H1 (cell line): Measurements from ENCODE around the gene ASB7. TPM values are rescaled to one million over a fixed set of nuclear protein-coding genes. Genes with fewer than 3 reads are reported as not detected.
"Not testable (repeated sequence)": the region's sequence is repeated elsewhere in the genome, so short reads cannot be mapped to it uniquely, and the experiment has no call there.

ENCODE experiments used
- CTCF ChIA-PET: fragments of 300-600 bp; sonication (Branson Sonifier 250); formaldehyde crosslinking; loops from one replicate; lab custom pipeline; 2021; ENCODE audit not compliant: partially characterized antibody; lab: Charles Lee
- POLR2A ChIA-PET: fragments of 300-600 bp; sonication (Branson Sonifier 250); formaldehyde crosslinking; loops from one replicate; lab custom pipeline; 2021; ENCODE audit warnings: inconsistent platforms; ENCODE audit not compliant: partially characterized antibody; lab: Charles Lee
- DNase-seq, 2 experiments: peaks; one replicate each; pipeline versions ENCODE4 v3.0.0 to v3.0.0-alpha.2; 2010 to 2022; ENCODE audit warnings: low spot score in 2 of 2, low read depth in 1 of 2, mixed read lengths in 1 of 2
- FAIRE-seq: peaks from 2 replicates; lab custom pipeline; 2011; peaks lifted over from hg19 to GRCh38; lab: Jason Lieb, UNC
- H2AFZ ChIP-seq: 2 replicates; pipeline ENCODE4 v1.8.1; 2012; ENCODE audit warnings: low read length, inconsistent platforms
- H2AK5ac ChIP-seq: 2 replicates; pipeline ENCODE4 v1.6.1; 2013; ENCODE audit warnings: low read depth, low read length
- H2BK120ac ChIP-seq: replicated peaks from 2 replicates; pipeline ENCODE3; 2013; ENCODE audit warnings: low read depth, low read length, inconsistent platforms
- H2BK12ac ChIP-seq: 2 replicates; pipeline ENCODE4 v1.6.1; 2013; ENCODE audit warnings: low read depth, low read length
- H2BK15ac ChIP-seq: 2 replicates; pipeline ENCODE4 v1.6.1; 2013; ENCODE audit warnings: low read length
- H2BK20ac ChIP-seq: 2 replicates; pipeline ENCODE4 v1.6.1; 2013; ENCODE audit warnings: low read length
- H2BK5ac ChIP-seq: 2 replicates; pipeline ENCODE4 v1.6.1; 2013; ENCODE audit warnings: low read depth, low read length
- H3K14ac ChIP-seq: 2 replicates; pipeline ENCODE4 v1.6.1; 2013; ENCODE audit warnings: inconsistent platforms; ENCODE audit not compliant: insufficient read length
- H3K18ac ChIP-seq: 2 replicates; pipeline ENCODE4 v1.6.1; 2013; ENCODE audit warnings: low read length; ENCODE audit errors: extremely low read depth
- H3K23ac ChIP-seq: 2 replicates; pipeline ENCODE4 v1.6.1; 2013; ENCODE audit warnings: inconsistent platforms; ENCODE audit not compliant: insufficient read length
- H3K23me2 ChIP-seq: 2 replicates; pipeline ENCODE4 v1.6.1; 2013; ENCODE audit warnings: low read depth, low read length
- H3K27ac ChIP-seq: 2 replicates; pipeline ENCODE4 v1.6.1; 2011; ENCODE audit warnings: low read depth, low read length, inconsistent platforms
- H3K27me3 ChIP-seq, 4 experiments: replicated peaks in 1 of 4; 1 replicate in 1 of 4; 2 replicates in 3 of 4; pipeline versions ENCODE4 v1.6.1 to v1.8.1; 2011 to 2013; ENCODE audit warnings: low read length in 3 of 4, mild to moderate bottlenecking in 3 of 4, inconsistent platforms in 2 of 4, mixed read lengths in 2 of 4, moderate library complexity in 1 of 4; ENCODE audit not compliant: control insufficient read depth in 3 of 4, insufficient read depth in 3 of 4; ENCODE audit errors: extremely low read depth in 1 of 4
- H3K36me3 ChIP-seq, 4 experiments: 2 replicates each; pipeline versions ENCODE4 v1.6.1 to v1.8.1; 2011 to 2013; ENCODE audit warnings: mild to moderate bottlenecking in 4 of 4, low read length in 3 of 4, moderate library complexity in 2 of 4, control low read depth in 1 of 4, inconsistent platforms in 1 of 4; ENCODE audit not compliant: insufficient read depth in 4 of 4, control insufficient read depth in 2 of 4
- H3K4ac ChIP-seq: replicated peaks from 2 replicates; pipeline ENCODE3; 2013; ENCODE audit warnings: low read length, low read depth, mixed read lengths, inconsistent platforms; ENCODE audit not compliant: insufficient read length
- H3K4me1 ChIP-seq, 4 experiments: replicated peaks in 1 of 4; 1 replicate in 1 of 4; 2 replicates in 3 of 4; pipeline versions ENCODE4 v1.6.1 to v1.8.1; 2011 to 2013; ENCODE audit warnings: low read length in 3 of 4, inconsistent platforms in 2 of 4, mixed read lengths in 1 of 4; ENCODE audit not compliant: insufficient read depth in 4 of 4, control insufficient read depth in 3 of 4
- H3K4me2 ChIP-seq, 2 experiments: 2 replicates each; pipeline versions ENCODE4 v1.6.1 to v1.8.1; 2011 to 2013; ENCODE audit warnings: low read depth in 2 of 2, low read length in 2 of 2, control low read depth in 1 of 2, inconsistent platforms in 1 of 2, mild to moderate bottlenecking in 1 of 2; ENCODE audit not compliant: insufficient read depth in 1 of 2
- H3K4me3 ChIP-seq, 4 experiments: fragments of 200-600, 300-600 bp in 1 of 4; sonication (generic), shearing (Covaris generic), sonication (Bioruptor Twin) in 1 of 4; 2 replicates each; pipeline versions ENCODE4 v1.5.1 to v1.8.1; 2011 to 2016; ENCODE audit warnings: low read length in 4 of 4, low read depth in 3 of 4, control low read depth in 2 of 4, inconsistent platforms in 2 of 4, mild to moderate bottlenecking in 2 of 4, mixed read lengths in 1 of 4, moderate library complexity in 1 of 4; ENCODE audit not compliant: insufficient read depth in 2 of 4; ENCODE audit errors: extremely low read depth in 1 of 4
- H3K56ac ChIP-seq: replicated peaks from 2 replicates; pipeline ENCODE3; 2013; ENCODE audit warnings: low read depth, mild to moderate bottlenecking, mixed read lengths, low read length, inconsistent platforms; ENCODE audit not compliant: insufficient read length
- H3K79me1 ChIP-seq: 2 replicates; pipeline ENCODE4 v1.6.1; 2013; ENCODE audit warnings: low read depth, low read length, control low read depth
- H3K79me2 ChIP-seq, 2 experiments: 2 replicates each; pipeline versions ENCODE4 v1.6.1 to v1.8.1; 2012 to 2013; ENCODE audit warnings: low read length in 2 of 2, mild to moderate bottlenecking in 2 of 2, inconsistent platforms in 1 of 2; ENCODE audit not compliant: insufficient read depth in 2 of 2, control insufficient read depth in 1 of 2
- H3K9ac ChIP-seq, 4 experiments: replicated peaks in 1 of 4; 1 replicate in 1 of 4; 2 replicates in 3 of 4; pipeline versions ENCODE4 v1.6.1 to v1.8.1; 2011 to 2013; ENCODE audit warnings: low read depth in 3 of 4, low read length in 3 of 4, control low read depth in 2 of 4, mild to moderate bottlenecking in 2 of 4, moderate library complexity in 2 of 4, inconsistent platforms in 1 of 4; ENCODE audit errors: extremely low read depth in 1 of 4
- H3K9me3 ChIP-seq, 2 experiments: 2 replicates each; pipeline versions ENCODE4 v1.6.1 to v1.8.1; 2012 to 2013; ENCODE audit warnings: mild to moderate bottlenecking in 2 of 2, moderate library complexity in 2 of 2, control low read depth in 1 of 2, inconsistent platforms in 1 of 2, low read depth in 1 of 2, low read length in 1 of 2, mixed read lengths in 1 of 2; ENCODE audit not compliant: insufficient read depth in 2 of 2
- H4K20me1 ChIP-seq, 2 experiments: replicated peaks in 1 of 2; 2 replicates each; pipeline versions ENCODE3 to v1.8.1; 2011 to 2013; ENCODE audit warnings: inconsistent platforms in 2 of 2, low read length in 2 of 2, mild to moderate bottlenecking in 1 of 2; ENCODE audit not compliant: insufficient read depth in 2 of 2, control insufficient read depth in 1 of 2
- H4K5ac ChIP-seq: 2 replicates; pipeline ENCODE4 v1.6.1; 2013; ENCODE audit warnings: low read length, low read depth, mixed read lengths, inconsistent platforms; ENCODE audit not compliant: insufficient read length
- H4K8ac ChIP-seq: 2 replicates; pipeline ENCODE4 v1.8.0; 2013; ENCODE audit warnings: mild to moderate bottlenecking, moderate library complexity, low read length, inconsistent platforms; ENCODE audit not compliant: insufficient read depth; ENCODE audit errors: extremely low read depth
- H4K91ac ChIP-seq: replicated peaks from 2 replicates; pipeline ENCODE3; 2013; ENCODE audit warnings: low read length, mixed read lengths, inconsistent platforms; ENCODE audit not compliant: insufficient read length
- WGBS, 2 experiments: shearing (Covaris generic) in 1 of 2; methylation state at CpG; one replicate each; pipeline versions ENCODE4 v1.1.6 to v1.1.7; 2013 to 2015; ENCODE audit warnings: low lambda C conversion rate in 2 of 2, mixed read lengths in 2 of 2, inconsistent platforms in 1 of 2, low coverage in 1 of 2, missing lambda C conversion rate in 1 of 2; ENCODE audit not compliant: insufficient replicate concordance in 2 of 2, insufficient coverage in 1 of 2, insufficient read length in 1 of 2; ENCODE audit errors: extremely low coverage in 1 of 2, missing lambda C conversion rate in 1 of 2; 5-methylcytosine and 5-hydroxymethylcytosine counted together
- polyA plus RNA-seq, 7 experiments: library from polyadenylated mRNA; depleted of rRNA in 3 of 7; stranded (reverse) in 5 of 7; unstranded in 2 of 7; fragments of >200 nt in 5 of 7; fragments of 200-250 nt in 2 of 7; gene quantifications; 1 replicate in 5 of 7; 2 replicates in 1 of 7; 4 replicates in 1 of 7; pipeline versions ENCODE4 v1.2.1 to v1.2.3, GENCODE V29; 2011 to 2013; ENCODE audit warnings: missing spikeins in 2 of 7, mixed read lengths in 2 of 7
- total RNA-seq: library from RNA; stranded (reverse); fragmentation: NEBNext Ultra II Directional; extraction: Animal tissue kit (Norgen Biotek cat#: 25700); gene quantifications from 2 replicates; pipeline ENCODE4 v1.2.1, GENCODE V29; 2021

The ASB7 gene
- total and polyA plus RNA-seq, 2 of the 8 experiments (the other 6 are each of a cell fraction or from before 2014, with no cell fraction given): 5.2 to 12.8 TPM

- H3K23me2 ChIP-seq, H2AK5ac ChIP-seq, H3K18ac ChIP-seq, H3K23ac ChIP-seq, H2BK120ac ChIP-seq, H4K8ac ChIP-seq, H2BK20ac ChIP-seq, H2BK12ac ChIP-seq, H4K20me1 ChIP-seq, H3K4me1 ChIP-seq, H3K4me3 ChIP-seq, H3K27ac ChIP-seq, H4K5ac ChIP-seq, H3K79me1 ChIP-seq, FAIRE-seq, H3K27me3 ChIP-seq, H3K36me3 ChIP-seq, H3K4ac ChIP-seq, H3K79me2 ChIP-seq, POLR2A ChIA-PET, H2AFZ ChIP-seq, H2BK15ac ChIP-seq, H3K56ac ChIP-seq, H2BK5ac ChIP-seq, H3K14ac ChIP-seq, DNase-seq, H3K9ac ChIP-seq, H3K4me2 ChIP-seq, H4K91ac ChIP-seq: not testable (repeated sequence)
- peaks cover 14 to 25% of the 10 kb centered on the region in 2 experiments for H3K9me3 ChIP-seq
- CTCF ChIA-PET: interaction anchor here (0.6 to 1.7 kb wide), 5 partner anchors 9 to 307 kb away, joined by 3 to 5 read pairs (median 3); no protein-coding TSS in a partner anchor
- WGBS, 2 experiments: 87% methylated on average over 5 of the region's 5 CpGs; no CpG with 5 or more reads in 1 of the 2 experiments
Observed at GRCh38 chr15:100679151-100679550, 76.8 kb downstream of the ASB7 start.
